HepG2 (cell line): ENCODE data around the gene CR1. TPM values are rescaled to one million over a fixed set of nuclear protein-coding genes. Genes with fewer than 3 reads are reported as not detected.

ENCODE experiments used
- ATAC-seq: fragments of 200-7000 bp; cut with Tn5 transposase; 3 replicates; pipeline ENCODE4 v1.9.1; 2020; ENCODE audit warnings: mild to moderate bottlenecking, moderate library complexity
- BruUV-seq: library from RNA; stranded (reverse); fragments of 400-500 nt; replicated peaks from 2 replicates; lab custom pipeline; 2021; lab: Mats Ljungman, UMichigan
- CTCF ChIA-PET: fragments of 300-600 bp; formaldehyde crosslinking; extraction: SDS; loops from one replicate; lab custom pipeline; 2021; ENCODE audit warnings: low total read pairs, inconsistent platforms, low intra/inter-chr PET ratio; lab: Yijun Ruan, JAX
- POLR2A ChIA-PET: fragments of 350-600 bp; sonication (Branson Sonifier 250); formaldehyde crosslinking; loops from one replicate; lab custom pipeline; 2020; ENCODE audit warnings: antibody characterized with exemption, inconsistent platforms; lab: Yijun Ruan, JAX
- DNase-seq: peaks from one replicate; pipeline ENCODE4 v3.0.0-alpha.2; 2015; ENCODE audit warnings: low spot score
- FAIRE-seq: peaks from 3 replicates; lab custom pipeline; 2011; peaks lifted over from hg19 to GRCh38; lab: Jason Lieb, UNC
- H2AFZ ChIP-seq: one replicate; pipeline ENCODE4 v1.6.1; 2011; ENCODE audit warnings: low read length, inconsistent platforms
- H3K27ac ChIP-seq: fragments of 300-600 bp; 3 replicates; pipeline ENCODE4 v1.8.0; 2011; ENCODE audit warnings: mixed run types, mild to moderate bottlenecking, mixed read lengths, low read length, inconsistent platforms; ENCODE audit not compliant: insufficient read depth; ENCODE audit errors: extremely low read length
- H3K27me3 ChIP-seq, 2 experiments: fragments of 200-600 bp in 1 of 2; 2 replicates in 1 of 2; 3 replicates in 1 of 2; pipeline versions ENCODE4 v1.6.0 to v1.8.0; 2011; ENCODE audit warnings: low read length in 2 of 2, mild to moderate bottlenecking in 2 of 2, moderate library complexity in 2 of 2, inconsistent platforms in 1 of 2; ENCODE audit not compliant: insufficient read depth in 2 of 2, control insufficient read depth in 1 of 2
- H3K36me3 ChIP-seq, 2 experiments: fragments of 200-600 bp in 1 of 2; replicated peaks in 1 of 2; 2 replicates in 1 of 2; 3 replicates in 1 of 2; pipeline versions ENCODE4 v1.5.1 to v1.8.0; 2011; ENCODE audit warnings: low read length in 2 of 2, inconsistent platforms in 1 of 2; ENCODE audit not compliant: insufficient read depth in 2 of 2, control insufficient read depth in 1 of 2
- H3K4me1 ChIP-seq: 2 replicates; pipeline ENCODE4 v1.5.1; 2012; ENCODE audit warnings: low read length, inconsistent platforms; ENCODE audit not compliant: insufficient read depth
- H3K4me2 ChIP-seq: 2 replicates; pipeline ENCODE4 v1.6.0; 2011; ENCODE audit warnings: low read depth, low read length, inconsistent platforms
- H3K4me3 ChIP-seq, 3 experiments: fragments of 200-600 bp in 1 of 3; sonication (generic), shearing (Covaris generic) in 1 of 3; replicated peaks in 1 of 3; 2 replicates each; pipeline ENCODE4 v1.5.1; 2011 to 2016; ENCODE audit warnings: low read length in 3 of 3, inconsistent platforms in 2 of 3, low read depth in 2 of 3, mild to moderate bottlenecking in 2 of 3, control low read depth in 1 of 3, mixed read lengths in 1 of 3; ENCODE audit not compliant: insufficient read depth in 1 of 3
- H3K79me2 ChIP-seq: one replicate; pipeline ENCODE4 v1.6.1; 2011; ENCODE audit warnings: low read length, inconsistent platforms; ENCODE audit not compliant: insufficient read depth
- H3K9ac ChIP-seq: 2 replicates; pipeline ENCODE4 v1.6.0; 2011; ENCODE audit warnings: mild to moderate bottlenecking, low read depth, low read length, inconsistent platforms; ENCODE audit not compliant: insufficient read depth
- H3K9me3 ChIP-seq: 2 replicates; pipeline ENCODE4 v1.5.1; 2012; ENCODE audit warnings: mild to moderate bottlenecking, low read length
- H4K20me1 ChIP-seq: 2 replicates; pipeline ENCODE4 v1.6.0; 2011; ENCODE audit warnings: inconsistent platforms, mild to moderate bottlenecking, low read length, moderate library complexity; ENCODE audit not compliant: insufficient read depth
- CHD2 ChIP-seq: IDR thresholded peaks from 2 replicates; pipeline ENCODE4 v1.6.1; 2011; ENCODE audit warnings: low read depth, low read length, improper control_type of control experiment
- JUNB ChIP-seq: sonication (generic); formaldehyde crosslinking; IDR thresholded peaks from 2 replicates; pipeline ENCODE4 v1.8.0; 2022; ENCODE audit warnings: missing genetic modification reagents, mild to moderate bottlenecking, borderline replicate concordance
- MTA1 ChIP-seq: sonication (generic); formaldehyde crosslinking; IDR thresholded peaks from 2 replicates; pipeline ENCODE4 v1.4.0; 2020; ENCODE audit warnings: missing genetic modification reagents, mild to moderate bottlenecking, borderline replicate concordance
- NFATC3 ChIP-seq: sonication (generic); formaldehyde crosslinking; IDR thresholded peaks from 2 replicates; pipeline ENCODE4 v1.5.1; 2020; ENCODE audit warnings: mild to moderate bottlenecking, missing genetic modification reagents
- NFIB ChIP-seq: sonication (generic); formaldehyde crosslinking; IDR thresholded peaks from 2 replicates; pipeline ENCODE4 v1.9.0; 2021; ENCODE audit warnings: missing genetic modification reagents, mild to moderate bottlenecking, borderline replicate concordance
- PHF21A ChIP-seq: sonication (generic); formaldehyde crosslinking; IDR thresholded peaks from 2 replicates; pipeline ENCODE4 v1.5.0; 2020; ENCODE audit warnings: mild to moderate bottlenecking, missing genetic modification reagents
- ZNF407 ChIP-seq: sonication (generic); formaldehyde crosslinking; IDR thresholded peaks from one replicate; pipeline ENCODE4 v1.5.1; 2020; ENCODE audit warnings: mild to moderate bottlenecking, missing genetic modification reagents; ENCODE audit errors: not compliant biosample characterization
- ZNF430 ChIP-seq: sonication (generic); formaldehyde crosslinking; IDR thresholded peaks from 2 replicates; pipeline ENCODE4 v1.9.0; 2021; ENCODE audit warnings: mild to moderate bottlenecking, missing genetic modification reagents
- ZNF614 ChIP-seq: IDR thresholded peaks from 2 replicates; pipeline ENCODE4 v1.6.1; 2018; ENCODE audit warnings: missing biosample characterization, missing genetic modification reagents, inconsistent platforms, borderline replicate concordance
- ZNF619 ChIP-seq: sonication (generic); formaldehyde crosslinking; IDR thresholded peaks from 2 replicates; pipeline ENCODE4 v1.4.0; 2020; ENCODE audit warnings: mild to moderate bottlenecking, missing genetic modification reagents
- ZNF678 ChIP-seq: sonication (generic); formaldehyde crosslinking; IDR thresholded peaks from 2 replicates; pipeline ENCODE4 v1.4.0; 2020; ENCODE audit warnings: mild to moderate bottlenecking, missing genetic modification reagents
- WGBS: methylation state at CpG from one replicate; pipeline ENCODE4 v1.1.6; 2017; ENCODE audit warnings: low lambda C conversion rate; 5-methylcytosine and 5-hydroxymethylcytosine counted together
- in situ Hi-C: cut with HindIII; loops from 2 replicates; pipeline ENCODE4 v1.10.0; 2017; ENCODE audit warnings: low pct_unique_long_range_greater_than_20kb; ENCODE audit not compliant: extremely low pct_ligation_motif_present
- intact Hi-C: fragments of 100-400 bp; cut with micrococcal nuclease; formaldehyde crosslinking; loops from one replicate; pipeline ENCODE4 v1.10.0; 2022; ENCODE audit not compliant: unreplicated experiment
- polyA plus RNA-seq, 8 experiments: library from polyadenylated mRNA; depleted of rRNA in 3 of 8; stranded (reverse) in 7 of 8; unstranded in 1 of 8; fragments of >200 nt; fragmentation: Illumina TruSeq in 4 of 8; extraction: Trizol in 4 of 8; gene quantifications; 2 replicates each; pipeline versions ENCODE4 v1.2.1 to v1.2.3, GENCODE V29; 2011 to 2016; ENCODE audit warnings: low read depth in 4 of 8, missing spikeins in 1 of 8, mixed read lengths in 1 of 8; ENCODE audit not compliant: insufficient read depth in 1 of 8
- total RNA-seq, 5 experiments: library from RNA; depleted of rRNA; stranded (reverse); fragments of >200 nt; fragmentation: Illumina TruSeq; extraction: Trizol; gene quantifications; 2 replicates each; pipeline ENCODE4 v1.2.3, GENCODE V29; 2016; ENCODE audit warnings: low read depth in 1 of 5
- TF ChIP-seq, protein P1 (sequence below): fragments of 450-650 bp; IDR thresholded peaks from 2 replicates; pipeline ENCODE4 v1.6.1; 2017; ENCODE audit warnings: mild to moderate bottlenecking
- TF ChIP-seq, protein P2 (sequence below): sonication (generic); formaldehyde crosslinking; IDR thresholded peaks from 2 replicates; pipeline ENCODE4 v1.4.0; 2020; ENCODE audit warnings: mild to moderate bottlenecking, missing genetic modification reagents

The CR1 gene
- total and polyA plus RNA-seq, 2 of the 13 experiments (the other 11 are each of a cell fraction or from before 2014, with no cell fraction given), result not detected

GRCh38 chr1:207647671-207648333 is 151.8 kb downstream of the CR1 start:
- no peak for FAIRE-seq
- Histone ChIP-seq H3K27ac (no peak overlapping the region), H3K36me3 (no peaks in the 10 kb centered on the region; a peak in 1 of 5 replicates), H3K79me2 (no peaks in the 10 kb centered on the region), H3K4me3 (no peak overlapping the region), H2AFZ (no peak overlapping the region), H3K4me1 (no peaks in the 10 kb centered on the region), H3K9me3 (no peaks in the 10 kb centered on the region), H4K20me1 (no peaks in the 10 kb centered on the region), H3K27me3 (peaks cover 3% of the 10 kb centered on the region in 2 experiments; a peak in 2 of 5 replicates), H3K9ac (no peak overlapping the region), H3K4me2 (no peak overlapping the region)
- intact Hi-C loops, result no loop called here
- ATAC-seq, result no peak
- ChIA-PET POLR2A (no interaction called here), CTCF (no interaction called here)
- WGBS, result 11% methylated on average over 4 of the region's 4 CpGs
- BruUV-seq, result no TSS peak
- no peak for DNase-seq
- in situ Hi-C loops, result no loop called here
- TF ChIP-seq ZNF678 (no peak), CHD2 (no peak), JUNB (no peak), ZNF619 (CRISPR knock-in tag) (no peak), ZNF407 (CRISPR knock-in tag) (no peak), PHF21A (CRISPR knock-in tag) (no peak), MTA1 (CRISPR knock-in tag) (no peak), ZNF614 (CRISPR knock-in tag) (no peak), NFIB (CRISPR knock-in tag) (no peak), NFATC3 (CRISPR knock-in tag) (no peak), ZNF430 (no peak)
- TF ChIP-seq, protein P1, sequence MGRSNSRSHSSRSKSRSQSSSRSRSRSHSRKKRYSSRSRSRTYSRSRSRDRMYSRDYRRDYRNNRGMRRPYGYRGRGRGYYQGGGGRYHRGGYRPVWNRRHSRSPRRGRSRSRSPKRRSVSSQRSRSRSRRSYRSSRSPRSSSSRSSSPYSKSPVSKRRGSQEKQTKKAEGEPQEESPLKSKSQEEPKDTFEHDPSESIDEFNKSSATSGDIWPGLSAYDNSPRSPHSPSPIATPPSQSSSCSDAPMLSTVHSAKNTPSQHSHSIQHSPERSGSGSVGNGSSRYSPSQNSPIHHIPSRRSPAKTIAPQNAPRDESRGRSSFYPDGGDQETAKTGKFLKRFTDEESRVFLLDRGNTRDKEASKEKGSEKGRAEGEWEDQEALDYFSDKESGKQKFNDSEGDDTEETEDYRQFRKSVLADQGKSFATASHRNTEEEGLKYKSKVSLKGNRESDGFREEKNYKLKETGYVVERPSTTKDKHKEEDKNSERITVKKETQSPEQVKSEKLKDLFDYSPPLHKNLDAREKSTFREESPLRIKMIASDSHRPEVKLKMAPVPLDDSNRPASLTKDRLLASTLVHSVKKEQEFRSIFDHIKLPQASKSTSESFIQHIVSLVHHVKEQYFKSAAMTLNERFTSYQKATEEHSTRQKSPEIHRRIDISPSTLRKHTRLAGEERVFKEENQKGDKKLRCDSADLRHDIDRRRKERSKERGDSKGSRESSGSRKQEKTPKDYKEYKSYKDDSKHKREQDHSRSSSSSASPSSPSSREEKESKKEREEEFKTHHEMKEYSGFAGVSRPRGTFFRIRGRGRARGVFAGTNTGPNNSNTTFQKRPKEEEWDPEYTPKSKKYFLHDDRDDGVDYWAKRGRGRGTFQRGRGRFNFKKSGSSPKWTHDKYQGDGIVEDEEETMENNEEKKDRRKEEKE, result no peak
- TF ChIP-seq, protein P2, sequence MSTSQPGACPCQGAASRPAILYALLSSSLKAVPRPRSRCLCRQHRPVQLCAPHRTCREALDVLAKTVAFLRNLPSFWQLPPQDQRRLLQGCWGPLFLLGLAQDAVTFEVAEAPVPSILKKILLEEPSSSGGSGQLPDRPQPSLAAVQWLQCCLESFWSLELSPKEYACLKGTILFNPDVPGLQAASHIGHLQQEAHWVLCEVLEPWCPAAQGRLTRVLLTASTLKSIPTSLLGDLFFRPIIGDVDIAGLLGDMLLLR (CRISPR knock-in tag), result no peak
